GM23338 (cell line): ENCODE measurements around the gene BCORL1. TPM values are rescaled to one million over a fixed set of nuclear protein-coding genes. Genes with fewer than 3 reads are reported as not detected.
A peak's percentile ranks its signal among the peaks of the same experiment; 100 is the strongest.

Source experiments
- ATAC-seq: fragments of 200-7000 bp; cut with Tn5 transposase; 3 replicates; pipeline ENCODE4 v1.9.1; 2020
- DNase-seq: peaks from one replicate; pipeline ENCODE4 v3.0.0-alpha.2; 2015; ENCODE audit warnings: low spot score
- H2AFZ ChIP-seq: fragments of 200-600 bp; sonication (generic); 2 replicates; pipeline ENCODE4 v1.8.0; 2016; ENCODE audit warnings: antibody characterized with exemption, mild to moderate bottlenecking, moderate library complexity
- H3F3A ChIP-seq: fragments of 200-600 bp; sonication (generic); replicated peaks from 2 replicates; pipeline ENCODE4 v1.8.0; 2017; ENCODE audit warnings: antibody characterized with exemption, mixed run types, low read depth
- H3K27ac ChIP-seq: fragments of 200-600 bp; sonication (generic); 2 replicates; pipeline ENCODE4 v1.6.1; 2016; ENCODE audit warnings: low read depth
- H3K27me3 ChIP-seq: fragments of 200-600 bp; sonication (generic); 2 replicates; pipeline ENCODE4 v1.8.0; 2016; ENCODE audit warnings: mild to moderate bottlenecking, mixed run types, moderate library complexity; ENCODE audit not compliant: insufficient read depth
- H3K36me3 ChIP-seq: fragments of 200-600 bp; sonication (generic); 2 replicates; pipeline ENCODE4 v1.8.0; 2016; ENCODE audit warnings: mild to moderate bottlenecking; ENCODE audit not compliant: insufficient read depth
- H3K4me1 ChIP-seq: fragments of 200-600 bp; sonication (generic); 2 replicates; pipeline ENCODE4 v1.8.0; 2016; ENCODE audit warnings: mild to moderate bottlenecking, moderate library complexity; ENCODE audit not compliant: insufficient read depth
- H3K4me2 ChIP-seq: fragments of 200-600 bp; sonication (generic); 2 replicates; pipeline ENCODE4 v1.7.1; 2017; ENCODE audit warnings: mixed run types
- H3K4me3 ChIP-seq: fragments of 200-600 bp; sonication (generic); 2 replicates; pipeline ENCODE4 v1.6.1; 2016; ENCODE audit warnings: mixed run types
- H3K79me2 ChIP-seq: fragments of 200-600 bp; sonication (generic); replicated peaks from 2 replicates; pipeline ENCODE4 v1.8.0; 2017; ENCODE audit warnings: mild to moderate bottlenecking; ENCODE audit not compliant: insufficient read depth
- H3K9me2 ChIP-seq: fragments of 200-600 bp; sonication (generic); 2 replicates; pipeline ENCODE4 v1.8.0; 2017; ENCODE audit not compliant: insufficient read depth
- H4K20me1 ChIP-seq: fragments of 200-600 bp; sonication (generic); replicated peaks from 2 replicates; pipeline ENCODE4 v1.8.0; 2017; ENCODE audit warnings: mild to moderate bottlenecking; ENCODE audit not compliant: insufficient read depth
- H3K27ac Mint-ChIP-seq: 2 replicates; pipeline ENCODE4 v1.8.0; 2020; ENCODE audit warnings: inconsistent platforms, mild to moderate bottlenecking, moderate library complexity, mixed read lengths
- H3K27me3 Mint-ChIP-seq: 3 replicates; pipeline ENCODE4 v1.8.0; 2022; ENCODE audit warnings: low read depth, mild to moderate bottlenecking, moderate library complexity, mixed read lengths, inconsistent platforms; ENCODE audit not compliant: insufficient read depth, poor library complexity
- H3K36me3 Mint-ChIP-seq: 3 replicates; pipeline ENCODE4 v1.8.0; 2021; ENCODE audit warnings: low read depth, mild to moderate bottlenecking, inconsistent platforms, moderate library complexity, mixed read lengths
- H3K4me1 Mint-ChIP-seq: 3 replicates; pipeline ENCODE4 v1.8.0; 2020; ENCODE audit warnings: mild to moderate bottlenecking, inconsistent platforms, mixed read lengths
- H3K4me3 Mint-ChIP-seq: 3 replicates; pipeline ENCODE4 v1.8.0; 2021; ENCODE audit warnings: moderate library complexity, mild to moderate bottlenecking, inconsistent platforms, mixed read lengths
- H3K9me3 Mint-ChIP-seq: 3 replicates; pipeline ENCODE4 v1.8.0; 2020; ENCODE audit warnings: moderate library complexity, mild to moderate bottlenecking, inconsistent platforms, mixed read lengths
- CREB1 ChIP-seq: fragments of 250-450 bp; sonication (Bioruptor Pico); IDR thresholded peaks from 2 replicates; pipeline ENCODE4 v1.5.0; 2020; ENCODE audit warnings: low read depth, mild to moderate bottlenecking, moderate library complexity
- EZH2 ChIP-seq: fragments of 200-600 bp; sonication (generic); IDR thresholded peaks from one replicate; pipeline ENCODE4 v1.8.0; 2017; ENCODE audit warnings: antibody characterized with exemption, mild to moderate bottlenecking, low read depth; ENCODE audit not compliant: unreplicated experiment
- EZH2phosphoT487 ChIP-seq: fragments of 200-600 bp; sonication (generic); IDR thresholded peaks from one replicate; pipeline ENCODE4 v1.8.1; 2018; ENCODE audit warnings: antibody characterized with exemption; ENCODE audit not compliant: unreplicated experiment
- JUNB ChIP-seq: IDR thresholded peaks from one replicate; pipeline ENCODE4 v1.6.1; 2016; ENCODE audit warnings: antibody characterized with exemption; ENCODE audit not compliant: unreplicated experiment
- NANOG ChIP-seq: IDR thresholded peaks from 2 replicates; pipeline ENCODE4 v1.6.1; 2016; ENCODE audit warnings: antibody characterized with exemption, borderline replicate concordance
- POLR2AphosphoS5 ChIP-seq: IDR thresholded peaks from 2 replicates; pipeline ENCODE4 v1.6.1; 2016; ENCODE audit warnings: antibody characterized with exemption, low read depth
- STAT1 ChIP-seq: IDR thresholded peaks from one replicate; pipeline ENCODE4 v1.6.1; 2016; ENCODE audit warnings: antibody characterized with exemption; ENCODE audit not compliant: unreplicated experiment
- ZNF114 ChIP-seq: fragments of 250-450 bp; sonication (Bioruptor Pico); IDR thresholded peaks from 2 replicates; pipeline ENCODE4 v1.5.0; 2020; ENCODE audit warnings: mild to moderate bottlenecking, moderate library complexity
- ZNF331 ChIP-seq: fragments of 250-450 bp; sonication (Bioruptor Pico); IDR thresholded peaks from 2 replicates; pipeline ENCODE4 v1.5.0; 2020; ENCODE audit warnings: low read depth, mild to moderate bottlenecking, moderate library complexity
- polyA plus RNA-seq: library from polyadenylated mRNA; unstranded; fragments of >200 nt; fragmentation: Nextera tagmentation; extraction: Ambion mirVana; gene quantifications from 2 replicates; pipeline ENCODE4 v1.2.1, GENCODE V29; 2016
- total RNA-seq: library from RNA; depleted of rRNA; stranded (reverse); fragments of >200 nt; shearing (Covaris generic); gene quantifications from 2 replicates; pipeline ENCODE4 v1.2.3, GENCODE V29; 2014
- TF ChIP-seq, protein P1 (sequence below), 2 experiments: fragments of 200-600 bp in 1 of 2; sonication (generic) in 1 of 2; conservative IDR thresholded peaks; 2 replicates each; pipeline versions ENCODE4 v1.5.1 to v1.6.1; 2016 to 2017; ENCODE audit warnings: antibody characterized with exemption in 2 of 2, low read depth in 2 of 2, mild to moderate bottlenecking in 2 of 2, moderate library complexity in 1 of 2
- TF ChIP-seq, protein P2 (sequence below): IDR thresholded peaks from one replicate; pipeline ENCODE4 v1.6.1; 2018; ENCODE audit warnings: antibody characterized with exemption; ENCODE audit not compliant: unreplicated experiment
- TF ChIP-seq, protein P3 (sequence below): fragments of 250-450 bp; sonication (Bioruptor Pico); IDR thresholded peaks from 2 replicates; pipeline ENCODE4 v1.5.0; 2020; ENCODE audit warnings: mild to moderate bottlenecking, moderate library complexity
- TF ChIP-seq, protein P4 (sequence below): IDR thresholded peaks from 2 replicates; pipeline ENCODE4 v1.6.1; 2016; ENCODE audit warnings: antibody characterized with exemption

Gene BCORL1
- total and polyA plus RNA-seq, 2 experiments from 2014 or later = 2.6 to 2.7 TPM

DNA sequence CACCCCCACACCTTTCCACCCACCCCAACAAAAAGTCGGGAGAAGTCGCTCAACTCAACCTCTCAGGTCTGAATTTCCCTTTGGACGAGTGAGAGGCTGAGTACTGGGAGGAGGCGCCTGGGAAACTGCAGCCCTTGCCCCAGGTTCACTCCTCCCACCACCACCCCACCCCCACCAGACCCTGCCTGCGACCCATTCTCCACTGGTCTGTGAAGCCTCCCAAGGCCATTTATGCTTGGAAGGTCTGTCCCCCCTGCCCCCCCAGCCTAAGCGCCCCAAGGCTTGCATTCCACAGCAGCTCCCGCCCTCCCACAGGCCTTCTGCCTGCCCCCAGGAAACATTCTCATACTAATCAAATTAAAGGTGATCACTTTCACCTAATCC, 100.7 kb downstream of the BCORL1 start:
- H3K4me3 Mint-ChIP-seq = no peak overlapping the region
- no peaks in the 10 kb centered on the region for H3K36me3 ChIP-seq
- H3K4me1 ChIP-seq = peaks cover 3% of the 10 kb centered on the region; the same call in 1 of the 2 replicates
- H3K4me2 ChIP-seq = no peak overlapping the region
- no peak overlapping the region for H3K27ac ChIP-seq
- H3K36me3 Mint-ChIP-seq = no peaks in the 10 kb centered on the region
- H3K9me3 Mint-ChIP-seq = no peaks in the 10 kb centered on the region
- no peaks in the 10 kb centered on the region for H3K79me2 ChIP-seq
- H3K9me2 ChIP-seq = no peaks in the 10 kb centered on the region
- peak; percentile 73 for ATAC-seq
- H4K20me1 ChIP-seq = no peaks in the 10 kb centered on the region
- H3K4me1 Mint-ChIP-seq = peaks cover 28% of the 10 kb centered on the region
- H3K4me3 ChIP-seq = no peak overlapping the region
- no peak for TF ChIP-seq EZH2phosphoT487
- TF ChIP-seq, protein P1, sequence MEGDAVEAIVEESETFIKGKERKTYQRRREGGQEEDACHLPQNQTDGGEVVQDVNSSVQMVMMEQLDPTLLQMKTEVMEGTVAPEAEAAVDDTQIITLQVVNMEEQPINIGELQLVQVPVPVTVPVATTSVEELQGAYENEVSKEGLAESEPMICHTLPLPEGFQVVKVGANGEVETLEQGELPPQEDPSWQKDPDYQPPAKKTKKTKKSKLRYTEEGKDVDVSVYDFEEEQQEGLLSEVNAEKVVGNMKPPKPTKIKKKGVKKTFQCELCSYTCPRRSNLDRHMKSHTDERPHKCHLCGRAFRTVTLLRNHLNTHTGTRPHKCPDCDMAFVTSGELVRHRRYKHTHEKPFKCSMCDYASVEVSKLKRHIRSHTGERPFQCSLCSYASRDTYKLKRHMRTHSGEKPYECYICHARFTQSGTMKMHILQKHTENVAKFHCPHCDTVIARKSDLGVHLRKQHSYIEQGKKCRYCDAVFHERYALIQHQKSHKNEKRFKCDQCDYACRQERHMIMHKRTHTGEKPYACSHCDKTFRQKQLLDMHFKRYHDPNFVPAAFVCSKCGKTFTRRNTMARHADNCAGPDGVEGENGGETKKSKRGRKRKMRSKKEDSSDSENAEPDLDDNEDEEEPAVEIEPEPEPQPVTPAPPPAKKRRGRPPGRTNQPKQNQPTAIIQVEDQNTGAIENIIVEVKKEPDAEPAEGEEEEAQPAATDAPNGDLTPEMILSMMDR (conservative IDR thresholded peaks at IDR 0.05; ENCODE audit: low read depth in 2 of 2) = no peak
- TF ChIP-seq, protein P2, sequence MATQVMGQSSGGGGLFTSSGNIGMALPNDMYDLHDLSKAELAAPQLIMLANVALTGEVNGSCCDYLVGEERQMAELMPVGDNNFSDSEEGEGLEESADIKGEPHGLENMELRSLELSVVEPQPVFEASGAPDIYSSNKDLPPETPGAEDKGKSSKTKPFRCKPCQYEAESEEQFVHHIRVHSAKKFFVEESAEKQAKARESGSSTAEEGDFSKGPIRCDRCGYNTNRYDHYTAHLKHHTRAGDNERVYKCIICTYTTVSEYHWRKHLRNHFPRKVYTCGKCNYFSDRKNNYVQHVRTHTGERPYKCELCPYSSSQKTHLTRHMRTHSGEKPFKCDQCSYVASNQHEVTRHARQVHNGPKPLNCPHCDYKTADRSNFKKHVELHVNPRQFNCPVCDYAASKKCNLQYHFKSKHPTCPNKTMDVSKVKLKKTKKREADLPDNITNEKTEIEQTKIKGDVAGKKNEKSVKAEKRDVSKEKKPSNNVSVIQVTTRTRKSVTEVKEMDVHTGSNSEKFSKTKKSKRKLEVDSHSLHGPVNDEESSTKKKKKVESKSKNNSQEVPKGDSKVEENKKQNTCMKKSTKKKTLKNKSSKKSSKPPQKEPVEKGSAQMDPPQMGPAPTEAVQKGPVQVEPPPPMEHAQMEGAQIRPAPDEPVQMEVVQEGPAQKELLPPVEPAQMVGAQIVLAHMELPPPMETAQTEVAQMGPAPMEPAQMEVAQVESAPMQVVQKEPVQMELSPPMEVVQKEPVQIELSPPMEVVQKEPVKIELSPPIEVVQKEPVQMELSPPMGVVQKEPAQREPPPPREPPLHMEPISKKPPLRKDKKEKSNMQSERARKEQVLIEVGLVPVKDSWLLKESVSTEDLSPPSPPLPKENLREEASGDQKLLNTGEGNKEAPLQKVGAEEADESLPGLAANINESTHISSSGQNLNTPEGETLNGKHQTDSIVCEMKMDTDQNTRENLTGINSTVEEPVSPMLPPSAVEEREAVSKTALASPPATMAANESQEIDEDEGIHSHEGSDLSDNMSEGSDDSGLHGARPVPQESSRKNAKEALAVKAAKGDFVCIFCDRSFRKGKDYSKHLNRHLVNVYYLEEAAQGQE = no peak
- TF ChIP-seq STAT1 = no peak
- TF ChIP-seq, protein P3, sequence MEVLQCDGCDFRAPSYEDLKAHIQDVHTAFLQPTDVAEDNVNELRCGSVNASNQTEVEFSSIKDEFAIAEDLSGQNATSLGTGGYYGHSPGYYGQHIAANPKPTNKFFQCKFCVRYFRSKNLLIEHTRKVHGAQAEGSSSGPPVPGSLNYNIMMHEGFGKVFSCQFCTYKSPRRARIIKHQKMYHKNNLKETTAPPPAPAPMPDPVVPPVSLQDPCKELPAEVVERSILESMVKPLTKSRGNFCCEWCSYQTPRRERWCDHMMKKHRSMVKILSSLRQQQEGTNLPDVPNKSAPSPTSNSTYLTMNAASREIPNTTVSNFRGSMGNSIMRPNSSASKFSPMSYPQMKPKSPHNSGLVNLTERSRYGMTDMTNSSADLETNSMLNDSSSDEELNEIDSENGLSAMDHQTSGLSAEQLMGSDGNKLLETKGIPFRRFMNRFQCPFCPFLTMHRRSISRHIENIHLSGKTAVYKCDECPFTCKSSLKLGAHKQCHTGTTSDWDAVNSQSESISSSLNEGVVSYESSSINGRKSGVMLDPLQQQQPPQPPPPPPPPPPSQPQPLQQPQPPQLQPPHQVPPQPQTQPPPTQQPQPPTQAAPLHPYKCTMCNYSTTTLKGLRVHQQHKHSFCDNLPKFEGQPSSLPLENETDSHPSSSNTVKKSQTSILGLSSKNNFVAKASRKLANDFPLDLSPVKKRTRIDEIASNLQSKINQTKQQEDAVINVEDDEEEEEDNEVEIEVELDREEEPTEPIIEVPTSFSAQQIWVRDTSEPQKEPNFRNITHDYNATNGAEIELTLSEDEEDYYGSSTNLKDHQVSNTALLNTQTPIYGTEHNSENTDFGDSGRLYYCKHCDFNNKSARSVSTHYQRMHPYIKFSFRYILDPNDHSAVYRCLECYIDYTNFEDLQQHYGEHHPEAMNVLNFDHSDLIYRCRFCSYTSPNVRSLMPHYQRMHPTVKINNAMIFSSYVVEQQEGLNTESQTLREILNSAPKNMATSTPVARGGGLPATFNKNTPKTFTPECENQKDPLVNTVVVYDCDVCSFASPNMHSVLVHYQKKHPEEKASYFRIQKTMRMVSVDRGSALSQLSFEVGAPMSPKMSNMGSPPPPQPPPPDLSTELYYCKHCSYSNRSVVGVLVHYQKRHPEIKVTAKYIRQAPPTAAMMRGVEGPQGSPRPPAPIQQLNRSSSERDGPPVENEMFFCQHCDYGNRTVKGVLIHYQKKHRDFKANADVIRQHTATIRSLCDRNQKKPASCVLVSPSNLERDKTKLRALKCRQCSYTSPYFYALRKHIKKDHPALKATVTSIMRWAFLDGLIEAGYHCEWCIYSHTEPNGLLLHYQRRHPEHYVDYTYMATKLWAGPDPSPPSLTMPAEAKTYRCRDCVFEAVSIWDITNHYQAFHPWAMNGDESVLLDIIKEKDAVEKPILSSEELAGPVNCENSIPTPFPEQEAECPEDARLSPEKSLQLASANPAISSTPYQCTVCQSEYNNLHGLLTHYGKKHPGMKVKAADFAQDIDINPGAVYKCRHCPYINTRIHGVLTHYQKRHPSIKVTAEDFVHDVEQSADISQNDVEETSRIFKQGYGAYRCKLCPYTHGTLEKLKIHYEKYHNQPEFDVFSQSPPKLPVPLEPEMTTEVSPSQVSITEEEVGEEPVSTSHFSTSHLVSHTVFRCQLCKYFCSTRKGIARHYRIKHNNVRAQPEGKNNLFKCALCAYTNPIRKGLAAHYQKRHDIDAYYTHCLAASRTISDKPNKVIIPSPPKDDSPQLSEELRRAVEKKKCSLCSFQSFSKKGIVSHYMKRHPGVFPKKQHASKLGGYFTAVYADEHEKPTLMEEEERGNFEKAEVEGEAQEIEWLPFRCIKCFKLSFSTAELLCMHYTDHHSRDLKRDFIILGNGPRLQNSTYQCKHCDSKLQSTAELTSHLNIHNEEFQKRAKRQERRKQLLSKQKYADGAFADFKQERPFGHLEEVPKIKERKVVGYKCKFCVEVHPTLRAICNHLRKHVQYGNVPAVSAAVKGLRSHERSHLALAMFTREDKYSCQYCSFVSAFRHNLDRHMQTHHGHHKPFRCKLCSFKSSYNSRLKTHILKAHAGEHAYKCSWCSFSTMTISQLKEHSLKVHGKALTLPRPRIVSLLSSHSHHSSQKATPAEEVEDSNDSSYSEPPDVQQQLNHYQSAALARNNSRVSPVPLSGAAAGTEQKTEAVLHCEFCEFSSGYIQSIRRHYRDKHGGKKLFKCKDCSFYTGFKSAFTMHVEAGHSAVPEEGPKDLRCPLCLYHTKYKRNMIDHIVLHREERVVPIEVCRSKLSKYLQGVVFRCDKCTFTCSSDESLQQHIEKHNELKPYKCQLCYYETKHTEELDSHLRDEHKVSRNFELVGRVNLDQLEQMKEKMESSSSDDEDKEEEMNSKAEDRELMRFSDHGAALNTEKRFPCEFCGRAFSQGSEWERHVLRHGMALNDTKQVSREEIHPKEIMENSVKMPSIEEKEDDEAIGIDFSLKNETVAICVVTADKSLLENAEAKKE = no peak
- no peak for TF ChIP-seq ZNF331
- TF ChIP-seq NANOG = no peak
- TF ChIP-seq CREB1 = no peak
- TF ChIP-seq, protein P4, sequence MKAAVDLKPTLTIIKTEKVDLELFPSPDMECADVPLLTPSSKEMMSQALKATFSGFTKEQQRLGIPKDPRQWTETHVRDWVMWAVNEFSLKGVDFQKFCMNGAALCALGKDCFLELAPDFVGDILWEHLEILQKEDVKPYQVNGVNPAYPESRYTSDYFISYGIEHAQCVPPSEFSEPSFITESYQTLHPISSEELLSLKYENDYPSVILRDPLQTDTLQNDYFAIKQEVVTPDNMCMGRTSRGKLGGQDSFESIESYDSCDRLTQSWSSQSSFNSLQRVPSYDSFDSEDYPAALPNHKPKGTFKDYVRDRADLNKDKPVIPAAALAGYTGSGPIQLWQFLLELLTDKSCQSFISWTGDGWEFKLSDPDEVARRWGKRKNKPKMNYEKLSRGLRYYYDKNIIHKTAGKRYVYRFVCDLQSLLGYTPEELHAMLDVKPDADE = no peak
- no peak for TF ChIP-seq POLR2AphosphoS5
- no peak for TF ChIP-seq ZNF114 (CRISPR knock-in tag)
- TF ChIP-seq JUNB = no peak
- no peak for TF ChIP-seq EZH2
- H3K27me3 Mint-ChIP-seq = peaks cover 8% of the 10 kb centered on the region
- H3K27ac Mint-ChIP-seq = no peak overlapping the region
- no peaks in the 10 kb centered on the region for H3K27me3 ChIP-seq
- H2AFZ ChIP-seq = no peak overlapping the region
- peak; percentile 34 for DNase-seq
- H3F3A ChIP-seq = no peaks in the 10 kb centered on the region
